ENCODE measurements around the gene ISM1. TPM values are rescaled to one million over a fixed set of nuclear protein-coding genes. Genes with fewer than 3 reads are reported as not detected.

Gene ISM1
- polyA plus RNA-seq, 1 donor from 2014 or later: not detected

DNA sequence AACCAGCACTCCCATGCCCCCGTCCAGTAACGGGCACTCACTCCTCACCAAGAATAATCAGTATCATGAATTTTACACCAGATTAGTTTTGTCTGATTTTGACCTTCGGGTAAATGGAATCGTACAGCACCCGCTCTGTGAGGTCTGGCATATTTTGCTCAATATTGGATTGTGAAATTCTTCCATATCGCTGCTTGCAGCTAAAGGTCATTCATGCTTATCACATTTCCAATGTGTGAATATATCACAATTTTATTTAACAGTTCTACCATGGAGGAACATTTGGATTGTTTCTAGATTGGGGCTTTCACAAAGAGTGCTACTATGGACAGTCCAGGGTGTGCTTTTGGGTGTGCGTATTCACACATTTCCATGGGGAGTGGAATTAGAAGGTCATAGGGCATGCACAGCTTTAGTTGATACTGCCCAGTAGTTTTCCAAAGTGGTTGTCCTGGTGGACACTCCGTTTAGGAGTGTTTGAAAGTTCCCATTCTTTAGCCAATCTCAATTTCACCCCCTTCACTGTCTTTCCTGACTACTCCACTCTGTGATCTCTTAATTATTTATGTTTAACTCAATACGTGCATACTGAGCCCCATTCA, 86.6 kb downstream of the ISM1 start:
- no peak overlapping the region for H3K4me2 ChIP-seq (ENCODE audit: low read length)
- no peaks in the 10 kb centered on the region for H3K79me2 ChIP-seq (replicated peaks; ENCODE audit: insufficient read depth, low read length)
- H3K27ac ChIP-seq (ENCODE audit: low read length): no peak overlapping the region
- no peak overlapping the region for H3K4me3 ChIP-seq (ENCODE audit: low read length)
- no peaks in the 10 kb centered on the region for H3K9me3 ChIP-seq (ENCODE audit: low read length)
- TF ChIP-seq CTCF (IDR thresholded peaks at IDR 0.05; ENCODE audit: poor library complexity, severe bottlenecking): no peak
- TF ChIP-seq MXI1 (conservative IDR thresholded peaks at IDR 0.05; ENCODE audit: poor library complexity, severe bottlenecking): no peak
- no peak for TF ChIP-seq TAF1 (IDR thresholded peaks at IDR 0.05; ENCODE audit: low read depth)
- no peak for TF ChIP-seq EZH2 (IDR thresholded peaks at IDR 0.05; ENCODE audit: borderline replicate concordance, insufficient read depth, low read length, poor library complexity, severe bottlenecking)
- no peak for TF ChIP-seq POLR2AphosphoS5 (IDR thresholded peaks at IDR 0.05)
- TF ChIP-seq SMC3 (conservative IDR thresholded peaks at IDR 0.05; ENCODE audit: poor library complexity): no peak
- TF ChIP-seq, protein P1, sequence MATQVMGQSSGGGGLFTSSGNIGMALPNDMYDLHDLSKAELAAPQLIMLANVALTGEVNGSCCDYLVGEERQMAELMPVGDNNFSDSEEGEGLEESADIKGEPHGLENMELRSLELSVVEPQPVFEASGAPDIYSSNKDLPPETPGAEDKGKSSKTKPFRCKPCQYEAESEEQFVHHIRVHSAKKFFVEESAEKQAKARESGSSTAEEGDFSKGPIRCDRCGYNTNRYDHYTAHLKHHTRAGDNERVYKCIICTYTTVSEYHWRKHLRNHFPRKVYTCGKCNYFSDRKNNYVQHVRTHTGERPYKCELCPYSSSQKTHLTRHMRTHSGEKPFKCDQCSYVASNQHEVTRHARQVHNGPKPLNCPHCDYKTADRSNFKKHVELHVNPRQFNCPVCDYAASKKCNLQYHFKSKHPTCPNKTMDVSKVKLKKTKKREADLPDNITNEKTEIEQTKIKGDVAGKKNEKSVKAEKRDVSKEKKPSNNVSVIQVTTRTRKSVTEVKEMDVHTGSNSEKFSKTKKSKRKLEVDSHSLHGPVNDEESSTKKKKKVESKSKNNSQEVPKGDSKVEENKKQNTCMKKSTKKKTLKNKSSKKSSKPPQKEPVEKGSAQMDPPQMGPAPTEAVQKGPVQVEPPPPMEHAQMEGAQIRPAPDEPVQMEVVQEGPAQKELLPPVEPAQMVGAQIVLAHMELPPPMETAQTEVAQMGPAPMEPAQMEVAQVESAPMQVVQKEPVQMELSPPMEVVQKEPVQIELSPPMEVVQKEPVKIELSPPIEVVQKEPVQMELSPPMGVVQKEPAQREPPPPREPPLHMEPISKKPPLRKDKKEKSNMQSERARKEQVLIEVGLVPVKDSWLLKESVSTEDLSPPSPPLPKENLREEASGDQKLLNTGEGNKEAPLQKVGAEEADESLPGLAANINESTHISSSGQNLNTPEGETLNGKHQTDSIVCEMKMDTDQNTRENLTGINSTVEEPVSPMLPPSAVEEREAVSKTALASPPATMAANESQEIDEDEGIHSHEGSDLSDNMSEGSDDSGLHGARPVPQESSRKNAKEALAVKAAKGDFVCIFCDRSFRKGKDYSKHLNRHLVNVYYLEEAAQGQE (IDR thresholded peaks at IDR 0.05; ENCODE audit: borderline replicate concordance): no peak
- TF ChIP-seq RAD21 (conservative IDR thresholded peaks at IDR 0.05): no peak
- TF ChIP-seq EP300 (conservative IDR thresholded peaks at IDR 0.05; ENCODE audit: poor library complexity, severe bottlenecking): no peak
- H3K27me3 ChIP-seq (ENCODE audit: insufficient read depth, low read depth, low read length): no peaks in the 10 kb centered on the region
- no peaks in the 10 kb centered on the region for H3K36me3 ChIP-seq (ENCODE audit: insufficient read depth, low read length)
- H3K9ac ChIP-seq (ENCODE audit: low read length): no peak overlapping the region
- no peaks in the 10 kb centered on the region for H3K9me2 ChIP-seq (ENCODE audit: insufficient read depth, low read length)
- no peaks in the 10 kb centered on the region for H3F3A ChIP-seq (ENCODE audit: insufficient read depth, low read length, poor library complexity, severe bottlenecking)
- H4K20me1 ChIP-seq (ENCODE audit: insufficient read depth): no peaks in the 10 kb centered on the region
- no peak overlapping the region for H2AFZ ChIP-seq (ENCODE audit: low read depth, low read length)

DNA sequence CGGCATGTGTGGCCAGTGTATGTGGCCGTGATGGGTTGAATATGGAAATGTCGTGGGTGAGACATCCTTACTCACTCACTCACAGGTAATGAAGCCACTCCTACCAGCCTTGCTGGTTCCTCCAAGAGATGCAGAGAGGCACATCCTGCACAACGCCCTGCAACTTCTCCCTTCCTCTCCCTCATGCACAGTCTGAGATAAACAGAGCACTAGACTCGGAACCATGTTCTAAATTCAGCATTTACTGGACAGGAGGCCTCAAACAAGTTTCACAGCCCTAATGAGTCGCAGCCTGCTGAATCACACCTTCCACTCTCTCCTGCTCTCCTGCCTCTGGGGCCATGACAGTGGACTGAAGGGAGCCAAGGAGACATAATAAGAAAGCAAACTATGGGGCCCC, 91.2 kb downstream of the ISM1 start:
- H2AFZ ChIP-seq (ENCODE audit: low read depth, low read length): no peak overlapping the region
- no peaks in the 10 kb centered on the region for H3K36me3 ChIP-seq (ENCODE audit: insufficient read depth, low read length)

More for the DNA sequence above, 91.2 kb downstream of the ISM1 start:
- Histone ChIP-seq H3K4me3 (ENCODE audit: low read length) (no peak overlapping the region), H3K79me2 (replicated peaks; ENCODE audit: insufficient read depth, low read length) (no peaks in the 10 kb centered on the region), H4K20me1 (ENCODE audit: insufficient read depth) (no peaks in the 10 kb centered on the region), H3K9me3 (ENCODE audit: low read length) (no peaks in the 10 kb centered on the region), H3K9ac (ENCODE audit: low read length) (no peak overlapping the region), H3K27me3 (ENCODE audit: insufficient read depth, low read depth, low read length) (no peaks in the 10 kb centered on the region), H3K4me2 (ENCODE audit: low read length) (no peak overlapping the region), H3K9me2 (ENCODE audit: insufficient read depth, low read length) (no peaks in the 10 kb centered on the region), H3K27ac (ENCODE audit: low read length) (no peak overlapping the region), H3F3A (ENCODE audit: insufficient read depth, low read length, poor library complexity, severe bottlenecking) (no peaks in the 10 kb centered on the region)
- no peak for TF ChIP-seq EP300 (conservative IDR thresholded peaks at IDR 0.05; ENCODE audit: poor library complexity, severe bottlenecking)
- TF ChIP-seq TAF1 (IDR thresholded peaks at IDR 0.05; ENCODE audit: low read depth): no peak
- no peak for TF ChIP-seq SMC3 (conservative IDR thresholded peaks at IDR 0.05; ENCODE audit: poor library complexity)
- TF ChIP-seq EZH2 (IDR thresholded peaks at IDR 0.05; ENCODE audit: borderline replicate concordance, insufficient read depth, low read length, poor library complexity, severe bottlenecking): no peak
- TF ChIP-seq RAD21 (conservative IDR thresholded peaks at IDR 0.05): no peak
- TF ChIP-seq MXI1 (conservative IDR thresholded peaks at IDR 0.05; ENCODE audit: poor library complexity, severe bottlenecking): no peak
- TF ChIP-seq, protein P1 (IDR thresholded peaks at IDR 0.05; ENCODE audit: borderline replicate concordance): no peak
- TF ChIP-seq POLR2AphosphoS5 (IDR thresholded peaks at IDR 0.05): no peak
- no peak for TF ChIP-seq CTCF (IDR thresholded peaks at IDR 0.05; ENCODE audit: poor library complexity, severe bottlenecking)

All from neural cell (in vitro differentiated cells).